Inflammatory macrophage (primary cell): ENCODE results near the gene FBXO2.

Source experiments
- DNase-seq, 2 donors: peaks; one replicate each; pipeline ENCODE4 v3.0.0-alpha.2; 2020 to 2022
- total RNA-seq, 18 experiments: gene quantifications; one replicate each; lab custom pipeline; 2026; ENCODE audit warnings: mixed read lengths in 6 of 18, inconsistent platforms in 2 of 18; lab: John Stamatoyannopoulos, UW

FBXO2 gene
- 0 to 0.32 (median 0.05) reads per million in 18 experiments for total RNA-seq

GRCh38 chr1:11654137-11654938, at the start of gene FBXO2, which contains the start of gene FBXO44:
Gene FBXO2, minus strand, starts transcription at chr1:11654429. Its CDS starts 89 bp downstream, at chr1:11654340.
Gene FBXO44, plus strand, starts transcription at chr1:11654877. Its CDS starts 959 bp downstream, at chr1:11655836.
- peak in 1 of 2 donors; percentile 24 for DNase-seq

GRCh38 chr1:11703357-11704193, 49.3 kb upstream of the FBXO2 start:
- peak in 1 of 2 donors; percentile 59 for DNase-seq

GRCh38 chr1:11701981-11702803, 48.0 kb upstream of the FBXO2 start:
- no peak for DNase-seq

- DNase-seq: no peak
These were observed 47.3 kb upstream of the FBXO2 start for GRCh38 chr1:11701551-11701961.

- DNase-seq: no peak
These were observed 46.6 kb upstream of the FBXO2 start for GRCh38 chr1:11700601-11701467.

- DNase-seq: no peak
These were observed 43.6 kb upstream of the FBXO2 start for GRCh38 chr1:11697893-11698210.

GRCh38 chr1:11697188-11697892, 43.1 kb upstream of the FBXO2 start:
- no peak for DNase-seq

GRCh38 chr1:11695861-11696260, 41.6 kb upstream of the FBXO2 start:
- DNase-seq: no peak

- DNase-seq: no peak
These were observed 39.7 kb upstream of the FBXO2 start for GRCh38 chr1:11693917-11694316.

GRCh38 chr1:11693024-11693590, 38.9 kb upstream of the FBXO2 start:
- peak; percentile 69 to 89 for DNase-seq

GRCh38 chr1:11691928-11692711, 37.9 kb upstream of the FBXO2 start:
- DNase-seq: no peak

GRCh38 chr1:11691302-11691914, 37.2 kb upstream of the FBXO2 start, which contains the start of gene DRAXIN:
Gene DRAXIN, plus strand, starts transcription at chr1:11691710. Its CDS starts 14,549 bp downstream, at chr1:11706259.
- no peak for DNase-seq

GRCh38 chr1:11690397-11691301, 36.4 kb upstream of the FBXO2 start:
- peak; percentile 23 to 73 for DNase-seq

GRCh38 chr1:11688506-11688905, 34.3 kb upstream of the FBXO2 start:
- no peak for DNase-seq

GRCh38 chr1:11685210-11685752, 31.1 kb upstream of the FBXO2 start:
- DNase-seq: no peak

- no peak for DNase-seq
These were observed 29.8 kb upstream of the FBXO2 start for GRCh38 chr1:11684070-11684469.

GRCh38 chr1:11682799-11683198, 28.6 kb upstream of the FBXO2 start:
- no peak for DNase-seq

- no peak for DNase-seq
These were observed 28.1 kb upstream of the FBXO2 start for GRCh38 chr1:11682287-11682771.
